PC-9 (cell line): ENCODE results near the gene PROC. TPM values are rescaled to one million over a fixed set of nuclear protein-coding genes. Genes with fewer than 3 reads are reported as not detected.

Source experiments
- BruUV-seq: library from RNA; stranded (reverse); fragments of 400-500 nt; replicated peaks from 2 replicates; lab custom pipeline; 2021; lab: Mats Ljungman, UMichigan
- CTCF ChIA-PET: fragments of 300-600 bp; sonication (Branson Sonifier 250); formaldehyde crosslinking; loops from one replicate; lab custom pipeline; 2022; ENCODE audit warnings: antibody characterized with exemption; lab: Charles Lee
- POLR2A ChIA-PET: fragments of 300-600 bp; sonication (Branson Sonifier 250); formaldehyde crosslinking; loops from one replicate; lab custom pipeline; 2022; ENCODE audit warnings: antibody characterized with exemption; ENCODE audit not compliant: unreplicated experiment; lab: Charles Lee
- DNase-seq, 2 experiments: peaks; one replicate each; pipeline versions ENCODE4 v3.0.0 to v3.0.0-alpha.2; 2015 to 2022; ENCODE audit warnings: mixed read lengths in 1 of 2
- H2AFZ ChIP-seq: fragments of 200-600 bp; sonication (generic); 2 replicates; pipeline ENCODE4 v1.8.1; 2017; ENCODE audit warnings: antibody characterized with exemption
- H3F3A ChIP-seq: fragments of 200-600 bp; sonication (generic); 2 replicates; pipeline ENCODE4 v1.8.1; 2017; ENCODE audit warnings: antibody characterized with exemption, mild to moderate bottlenecking, low read depth; ENCODE audit not compliant: insufficient read depth
- H3K27ac ChIP-seq: fragments of 200-600 bp; sonication (generic); 2 replicates; pipeline ENCODE4 v1.6.1; 2016; ENCODE audit warnings: mixed run types
- H3K27me3 ChIP-seq: fragments of 200-600 bp; sonication (generic); 2 replicates; pipeline ENCODE4 v1.6.1; 2016; ENCODE audit warnings: low read depth, mixed run types; ENCODE audit not compliant: insufficient read depth
- H3K36me3 ChIP-seq: fragments of 200-600 bp; sonication (generic); 2 replicates; pipeline ENCODE4 v1.6.1; 2016; ENCODE audit warnings: low read depth, mixed run types
- H3K4me1 ChIP-seq: fragments of 200-600 bp; sonication (generic); replicated peaks from 2 replicates; pipeline ENCODE4 v1.6.1; 2016; ENCODE audit warnings: mixed run types; ENCODE audit not compliant: insufficient read depth
- H3K4me2 ChIP-seq: fragments of 200-600 bp; sonication (generic); 2 replicates; pipeline ENCODE4 v1.6.1; 2017; ENCODE audit warnings: mixed run types
- H3K4me3 ChIP-seq: fragments of 200-600 bp; sonication (generic); 2 replicates; pipeline ENCODE4 v1.6.1; 2016; ENCODE audit warnings: mixed run types
- H3K79me2 ChIP-seq: fragments of 200-600 bp; sonication (generic); 2 replicates; pipeline ENCODE4 v1.6.1; 2017; ENCODE audit warnings: low read depth, mixed run types
- H3K9me2 ChIP-seq: fragments of 200-600 bp; sonication (generic); 2 replicates; pipeline ENCODE4 v1.8.1; 2017; ENCODE audit warnings: mild to moderate bottlenecking; ENCODE audit not compliant: insufficient read depth
- H3K9me3 ChIP-seq: fragments of 200-600 bp; sonication (generic); 2 replicates; pipeline ENCODE4 v1.8.1; 2016; ENCODE audit warnings: low read depth; ENCODE audit not compliant: insufficient read depth
- H4K20me1 ChIP-seq: fragments of 200-600 bp; sonication (generic); 2 replicates; pipeline ENCODE4 v1.8.1; 2017; ENCODE audit not compliant: insufficient read depth
- EZH2 ChIP-seq: fragments of 200-600 bp; sonication (generic); IDR thresholded peaks from 2 replicates; pipeline ENCODE4 v1.8.0; 2017; ENCODE audit warnings: antibody characterized with exemption, low read depth
- intact Hi-C: fragments of 100-400 bp; cut with micrococcal nuclease; formaldehyde crosslinking; loops from one replicate; pipeline ENCODE4 v1.10.0; 2022; ENCODE audit not compliant: unreplicated experiment
- total RNA-seq: library from RNA; stranded (reverse); gene quantifications from 2 replicates; pipeline ENCODE4 v1.2.3, GENCODE V29; 2021
- TF ChIP-seq, protein P1 (sequence below): fragments of 200-600 bp; sonication (generic); conservative IDR thresholded peaks from 2 replicates; pipeline ENCODE4 v1.6.1; 2017; ENCODE audit warnings: mixed run types, antibody characterized with exemption, mild to moderate bottlenecking, moderate library complexity

The PROC gene
- total RNA-seq, 1 experiment from 2014 or later = 6.1 TPM

DNA sequence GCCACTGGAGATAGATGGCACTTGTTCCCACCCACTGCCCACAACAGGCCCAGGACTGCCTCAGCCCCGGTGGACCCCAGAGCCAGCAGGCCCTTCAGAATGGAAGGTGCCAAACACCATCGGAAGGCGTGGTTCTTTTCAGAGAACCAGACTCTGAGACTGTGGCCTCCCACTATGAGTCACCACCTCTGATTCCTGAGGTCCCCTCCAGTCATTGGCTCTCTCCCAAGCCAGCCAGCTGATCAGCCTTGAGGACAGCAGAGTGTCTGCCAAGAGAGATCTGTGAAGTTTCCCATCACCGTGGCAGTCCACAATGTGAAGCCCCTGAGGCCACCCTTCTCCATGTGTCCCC, 20.0 kb upstream of the PROC start:
- no peak for TF ChIP-seq EZH2
- TF ChIP-seq, protein P1, sequence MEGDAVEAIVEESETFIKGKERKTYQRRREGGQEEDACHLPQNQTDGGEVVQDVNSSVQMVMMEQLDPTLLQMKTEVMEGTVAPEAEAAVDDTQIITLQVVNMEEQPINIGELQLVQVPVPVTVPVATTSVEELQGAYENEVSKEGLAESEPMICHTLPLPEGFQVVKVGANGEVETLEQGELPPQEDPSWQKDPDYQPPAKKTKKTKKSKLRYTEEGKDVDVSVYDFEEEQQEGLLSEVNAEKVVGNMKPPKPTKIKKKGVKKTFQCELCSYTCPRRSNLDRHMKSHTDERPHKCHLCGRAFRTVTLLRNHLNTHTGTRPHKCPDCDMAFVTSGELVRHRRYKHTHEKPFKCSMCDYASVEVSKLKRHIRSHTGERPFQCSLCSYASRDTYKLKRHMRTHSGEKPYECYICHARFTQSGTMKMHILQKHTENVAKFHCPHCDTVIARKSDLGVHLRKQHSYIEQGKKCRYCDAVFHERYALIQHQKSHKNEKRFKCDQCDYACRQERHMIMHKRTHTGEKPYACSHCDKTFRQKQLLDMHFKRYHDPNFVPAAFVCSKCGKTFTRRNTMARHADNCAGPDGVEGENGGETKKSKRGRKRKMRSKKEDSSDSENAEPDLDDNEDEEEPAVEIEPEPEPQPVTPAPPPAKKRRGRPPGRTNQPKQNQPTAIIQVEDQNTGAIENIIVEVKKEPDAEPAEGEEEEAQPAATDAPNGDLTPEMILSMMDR = no peak
- H3K27ac ChIP-seq = no peak overlapping the region

DNA sequence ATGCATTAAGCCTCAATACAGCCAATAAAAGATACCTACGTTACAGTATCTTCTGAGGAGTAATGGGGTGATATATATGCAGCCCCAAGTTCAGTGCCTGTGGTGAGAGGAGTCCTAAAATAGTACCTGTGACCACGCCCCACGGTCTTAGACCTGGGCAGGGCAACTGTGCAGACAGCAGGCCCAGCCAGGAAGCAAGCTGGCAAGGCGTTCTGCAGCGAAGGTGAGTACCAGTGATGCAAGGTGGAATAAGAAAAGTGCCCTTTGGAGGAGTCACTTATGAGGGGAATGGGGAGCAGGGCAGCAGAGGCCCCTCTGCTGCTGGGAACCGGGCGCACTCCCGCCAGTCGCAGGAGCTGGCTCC, 17.7 kb upstream of the PROC start:
- TF ChIP-seq, protein P1 = no peak
- TF ChIP-seq EZH2 = no peak
- Histone ChIP-seq H3K79me2 (no peaks in the 10 kb centered on the region), H3K4me3 (peak overlapping the region; percentile 29; the same call in 1 of the 2 replicates), H3F3A (peaks cover 39% of the 10 kb centered on the region), H4K20me1 (no peaks in the 10 kb centered on the region), H2AFZ (no peak overlapping the region), H3K27ac (peak overlapping the region; percentile 75), H3K27me3 (no peaks in the 10 kb centered on the region), H3K9me3 (no peaks in the 10 kb centered on the region), H3K9me2 (no peaks in the 10 kb centered on the region), H3K36me3 (no peaks in the 10 kb centered on the region), H3K4me1 (peaks cover 60% of the 10 kb centered on the region), H3K4me2 (peak overlapping the region; percentile 74)
- CTCF ChIA-PET = interaction anchor here (0.6 kb wide), 1 partner anchor 10 kb away, joined by 3 read pairs; no protein-coding TSS in a partner anchor
- POLR2A ChIA-PET = interaction anchor here (0.6 to 1.1 kb wide), 2 partner anchors 12 to 296 kb away, joined by 3 to 4 read pairs; partner anchors contain the start of gene MAP3K2
- BruUV-seq = TSS peak; percentile 21
- peak; percentile 61 to 69 for DNase-seq
- intact Hi-C loops = loop anchor here (10.0 kb wide), 1 partner anchor 336 kb away; no protein-coding TSS in a partner anchor

More for the DNA sequence above, 20.0 kb upstream of the PROC start:
- Histone ChIP-seq H3F3A (peaks cover 39% of the 10 kb centered on the region), H3K27me3 (no peaks in the 10 kb centered on the region), H3K4me3 (no peak overlapping the region), H3K36me3 (no peaks in the 10 kb centered on the region), H3K4me2 (peak overlapping the region; percentile 51), H3K79me2 (no peaks in the 10 kb centered on the region), H2AFZ (no peak overlapping the region; the same call in 1 of the 2 replicates), H3K4me1 (peaks cover 60% of the 10 kb centered on the region), H3K9me3 (no peaks in the 10 kb centered on the region), H4K20me1 (no peaks in the 10 kb centered on the region), H3K9me2 (no peaks in the 10 kb centered on the region)
- ChIA-PET CTCF (interaction anchor here (0.6 kb wide), 1 partner anchor 308 kb away, joined by 7 read pairs; no protein-coding TSS in a partner anchor), POLR2A (interaction anchor here (0.5 kb wide), 2 partner anchors 10 to 225 kb away, joined by 5 read pairs; no protein-coding TSS in a partner anchor)
- intact Hi-C loops = loop anchor here (1.0 kb wide), 1 partner anchor 10 kb away; no protein-coding TSS in a partner anchor
- peak; percentile 90 to 94 for DNase-seq
- no TSS peak for BruUV-seq

DNA sequence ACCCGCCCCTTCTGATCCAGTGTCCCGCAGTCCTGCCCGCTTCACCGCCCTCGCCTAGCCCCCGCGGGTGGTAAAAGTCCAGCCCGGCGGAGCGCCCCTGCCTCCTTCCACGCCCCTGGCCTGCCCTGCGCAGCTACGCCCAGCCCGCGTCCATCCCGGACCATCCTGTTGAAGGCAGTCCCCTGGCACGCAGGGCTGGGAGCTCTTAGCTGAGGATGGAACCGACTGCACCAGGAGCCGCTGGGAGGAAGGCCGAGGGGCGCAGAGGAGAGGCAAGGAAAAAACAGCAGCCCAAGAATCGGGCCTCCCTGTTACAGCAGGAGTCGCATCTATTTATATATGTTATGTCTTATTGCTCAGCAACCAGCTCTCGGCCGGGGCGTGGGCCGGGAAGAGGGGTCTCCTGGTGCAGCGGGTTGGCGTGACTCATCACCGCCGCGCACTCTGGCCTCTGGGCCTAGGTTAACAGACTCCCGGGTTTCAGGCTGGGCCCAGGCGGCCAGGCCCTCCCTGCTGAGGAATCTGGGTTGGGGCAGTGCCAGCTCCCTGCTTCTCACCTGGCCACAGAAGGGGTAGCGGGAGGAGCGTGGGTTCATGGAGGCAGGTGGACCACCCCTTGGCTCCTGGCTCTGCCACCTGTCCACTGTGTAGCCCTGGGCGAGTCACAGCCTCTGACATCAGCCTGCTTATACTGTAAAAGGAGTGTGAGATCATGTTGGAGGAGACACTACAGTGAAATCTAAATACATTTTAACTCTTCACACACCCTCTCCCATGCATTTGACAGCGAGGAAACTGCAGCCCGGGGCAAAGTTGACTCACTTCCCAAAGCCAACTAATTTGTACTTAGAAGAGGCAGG, 17.1 kb upstream of the PROC start:
- intact Hi-C loops = loop anchor here (10.0 kb wide), 1 partner anchor 336 kb away; no protein-coding TSS in a partner anchor
- peaks cover 60% of the 10 kb centered on the region for H3K4me1 ChIP-seq
- no TSS peak for BruUV-seq
- peak overlapping the region; percentile 75 for H3K27ac ChIP-seq
- peak; percentile 93 to 94 for DNase-seq
- no peaks in the 10 kb centered on the region for H4K20me1 ChIP-seq
- peaks cover 39% of the 10 kb centered on the region for H3F3A ChIP-seq
- POLR2A ChIA-PET = interaction anchor here (0.5 to 1.1 kb wide), 4 partner anchors 13 to 295 kb away, joined by 3 to 6 read pairs (median 4); partner anchors contain the start of gene MAP3K2
- H3K9me2 ChIP-seq = no peaks in the 10 kb centered on the region
- H3K4me3 ChIP-seq = peak overlapping the region; percentile 29; the same call in 1 of the 2 replicates
- TF ChIP-seq EZH2 = no peak
- TF ChIP-seq, protein P1 = no peak
- H3K36me3 ChIP-seq = no peaks in the 10 kb centered on the region
- H3K4me2 ChIP-seq = peak overlapping the region; percentile 74
- H3K79me2 ChIP-seq = no peaks in the 10 kb centered on the region
- no peaks in the 10 kb centered on the region for H3K9me3 ChIP-seq
- CTCF ChIA-PET = interaction anchor here (0.7 to 1.0 kb wide), 2 partner anchors 15 to 37 kb away, joined by 3 read pairs; no protein-coding TSS in a partner anchor
- 0 out of 2 replicates have a peak overlapping the region, but pooled peaks have one; percentile 20 for H2AFZ ChIP-seq
- H3K27me3 ChIP-seq = no peaks in the 10 kb centered on the region
